ENCODE data around the gene HMX2. TPM values are rescaled to one million over a fixed set of nuclear protein-coding genes. Genes with fewer than 3 reads are reported as not detected.
A peak's percentile ranks its signal among the peaks of the same experiment; 100 is the strongest.
"Not testable (repeated sequence)": the region's sequence is repeated elsewhere in the genome, so short reads cannot be mapped to it uniquely, and the experiment has no call there.

HMX2 gene
- total RNA-seq, 1 experiment from 2014 or later: 0.46 TPM

GRCh38 chr10:123175389-123176387, 27.8 kb downstream of the HMX2 start:
- Histone ChIP-seq H3K9me3 (ENCODE audit: control insufficient read depth, low read depth, low read length) (no peaks in the 10 kb centered on the region), H2AK5ac (ENCODE audit: insufficient read length, low read length) (no peak overlapping the region), H4K91ac (ENCODE audit: insufficient read length, low read depth, low read length) (no peak overlapping the region), H3K18ac (ENCODE audit: insufficient read length, low read depth, low read length) (no peak overlapping the region), H4K5ac (ENCODE audit: insufficient read length, low read depth, low read length) (no peak overlapping the region), H3K79me2 (ENCODE audit: insufficient read depth, low read length) (no peaks in the 10 kb centered on the region), H4K20me1 (ENCODE audit: control insufficient read depth, insufficient read depth, insufficient read length) (no peaks in the 10 kb centered on the region), H3K9ac (ENCODE audit: extremely low read depth, insufficient read length, low read length) (no peak overlapping the region), H2BK20ac (ENCODE audit: low read depth, low read length, poor library complexity, severe bottlenecking) (no peak overlapping the region), H3K56ac (ENCODE audit: insufficient read length, low read depth, low read length) (no peak overlapping the region), H2BK12ac (ENCODE audit: insufficient read length, low read depth, low read length) (no peak overlapping the region), H3K23me2 (ENCODE audit: insufficient read length, low read depth, low read length, poor library complexity, severe bottlenecking) (no peaks in the 10 kb centered on the region), H3K4me1 (ENCODE audit: insufficient read depth, low read length) (no peaks in the 10 kb centered on the region), H2BK5ac (ENCODE audit: insufficient read length, low read length) (no peak overlapping the region), H3T11ph (ENCODE audit: low read length) (no peak overlapping the region), H2BK120ac (ENCODE audit: low read depth, low read length, poor library complexity, severe bottlenecking) (no peak overlapping the region), H2AFZ (ENCODE audit: low read length) (no peak overlapping the region), H3K27me3 (ENCODE audit: insufficient read depth, low read length) (no peaks in the 10 kb centered on the region), H4K8ac (replicated peaks; ENCODE audit: insufficient read length, low read depth, low read length) (no peak overlapping the region), H3K23ac (ENCODE audit: insufficient read length, low read depth, low read length) (no peak overlapping the region), H3K79me1 (ENCODE audit: insufficient read depth, low read depth, low read length, poor library complexity, severe bottlenecking) (peaks cover 7% of the 10 kb centered on the region), H3K4me2 (ENCODE audit: insufficient read depth, insufficient read length, low read length) (no peak overlapping the region), H2BK15ac (ENCODE audit: low read depth, low read length) (no peak overlapping the region), H3K14ac (ENCODE audit: insufficient read depth, low read length) (no peak overlapping the region), H3K4ac (ENCODE audit: low read depth, low read length) (no peak overlapping the region), H3K27ac (ENCODE audit: insufficient read length, low read depth, low read length) (no peak overlapping the region)
- Mint-ChIP-seq H3K9me3 (no peaks in the 10 kb centered on the region; a peak in 1 of 5 replicates), H3K27ac (peak overlapping the region; percentile 26 to 48 (median 45); a peak in 3 of 7 replicates), H3K4me1 (no peaks in the 10 kb centered on the region), H3K36me3 (ENCODE audit: insufficient read depth in 1 of 3, low read depth in 3 of 3) (peaks cover 20 to 41% (median 39%) of the 10 kb centered on the region in 3 experiments), H3K4me3 (no peak overlapping the region), H3K27me3 (ENCODE audit: low read depth) (no peaks in the 10 kb centered on the region)
- no peak for DNase-seq
- TF ChIP-seq, protein P1, sequence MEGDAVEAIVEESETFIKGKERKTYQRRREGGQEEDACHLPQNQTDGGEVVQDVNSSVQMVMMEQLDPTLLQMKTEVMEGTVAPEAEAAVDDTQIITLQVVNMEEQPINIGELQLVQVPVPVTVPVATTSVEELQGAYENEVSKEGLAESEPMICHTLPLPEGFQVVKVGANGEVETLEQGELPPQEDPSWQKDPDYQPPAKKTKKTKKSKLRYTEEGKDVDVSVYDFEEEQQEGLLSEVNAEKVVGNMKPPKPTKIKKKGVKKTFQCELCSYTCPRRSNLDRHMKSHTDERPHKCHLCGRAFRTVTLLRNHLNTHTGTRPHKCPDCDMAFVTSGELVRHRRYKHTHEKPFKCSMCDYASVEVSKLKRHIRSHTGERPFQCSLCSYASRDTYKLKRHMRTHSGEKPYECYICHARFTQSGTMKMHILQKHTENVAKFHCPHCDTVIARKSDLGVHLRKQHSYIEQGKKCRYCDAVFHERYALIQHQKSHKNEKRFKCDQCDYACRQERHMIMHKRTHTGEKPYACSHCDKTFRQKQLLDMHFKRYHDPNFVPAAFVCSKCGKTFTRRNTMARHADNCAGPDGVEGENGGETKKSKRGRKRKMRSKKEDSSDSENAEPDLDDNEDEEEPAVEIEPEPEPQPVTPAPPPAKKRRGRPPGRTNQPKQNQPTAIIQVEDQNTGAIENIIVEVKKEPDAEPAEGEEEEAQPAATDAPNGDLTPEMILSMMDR (conservative IDR thresholded peaks at IDR 0.05): no peak
- WGBS (ENCODE audit: extremely low coverage, insufficient read length, low lambda C conversion rate): no CpG with 5 or more reads among the region's 9 CpGs

DNA sequence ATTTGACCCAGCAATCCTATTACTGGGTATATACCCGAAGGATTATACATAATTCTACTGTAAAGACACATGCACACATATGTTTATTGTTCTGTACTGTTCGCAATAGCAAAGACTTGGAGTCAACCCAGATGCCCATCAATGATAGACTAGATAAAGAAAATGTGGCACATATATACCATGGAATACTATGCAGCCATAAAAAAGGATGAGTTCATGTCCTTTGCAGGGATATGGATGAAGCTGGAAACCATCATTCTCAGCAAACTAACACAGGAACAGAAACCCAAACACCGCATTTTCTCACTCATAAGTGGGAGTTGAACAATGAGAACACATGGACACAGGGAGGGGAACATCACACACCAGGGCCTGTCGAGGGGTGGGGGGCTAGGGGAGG, 30.5 kb downstream of the HMX2 start:
- H2AK5ac ChIP-seq (ENCODE audit: insufficient read length, low read length); H3K27me3 Mint-ChIP-seq (ENCODE audit: low read depth); H3K4me3 Mint-ChIP-seq; H2BK120ac ChIP-seq (ENCODE audit: low read depth, low read length, poor library complexity, severe bottlenecking); H4K5ac ChIP-seq (ENCODE audit: insufficient read length, low read depth, low read length); H2BK20ac ChIP-seq (ENCODE audit: low read depth, low read length, poor library complexity, severe bottlenecking); H3K4me2 ChIP-seq (ENCODE audit: insufficient read depth, insufficient read length, low read length); H3K4me1 Mint-ChIP-seq; H4K91ac ChIP-seq (ENCODE audit: insufficient read length, low read depth, low read length); H3K27ac ChIP-seq (ENCODE audit: insufficient read length, low read depth, low read length); H2BK12ac ChIP-seq (ENCODE audit: insufficient read length, low read depth, low read length); DNase-seq; H3K56ac ChIP-seq (ENCODE audit: insufficient read length, low read depth, low read length); H3K4me1 ChIP-seq (ENCODE audit: insufficient read depth, low read length); H3K9ac ChIP-seq (ENCODE audit: extremely low read depth, insufficient read length, low read length); H2BK15ac ChIP-seq (ENCODE audit: low read depth, low read length); H4K8ac ChIP-seq (replicated peaks; ENCODE audit: insufficient read length, low read depth, low read length); H3K9me3 Mint-ChIP-seq; H3K27me3 ChIP-seq (ENCODE audit: insufficient read depth, low read length); H3K23ac ChIP-seq (ENCODE audit: insufficient read length, low read depth, low read length); H2AFZ ChIP-seq (ENCODE audit: low read length); H3K23me2 ChIP-seq (ENCODE audit: insufficient read length, low read depth, low read length, poor library complexity, severe bottlenecking); H3K79me2 ChIP-seq (ENCODE audit: insufficient read depth, low read length); H3T11ph ChIP-seq (ENCODE audit: low read length); H3K27ac Mint-ChIP-seq; H2BK5ac ChIP-seq (ENCODE audit: insufficient read length, low read length); H3K9me3 ChIP-seq (ENCODE audit: control insufficient read depth, low read depth, low read length); H3K14ac ChIP-seq (ENCODE audit: insufficient read depth, low read length); H3K4ac ChIP-seq (ENCODE audit: low read depth, low read length); H3K18ac ChIP-seq (ENCODE audit: insufficient read length, low read depth, low read length); H4K20me1 ChIP-seq (ENCODE audit: control insufficient read depth, insufficient read depth, insufficient read length); H3K79me1 ChIP-seq (ENCODE audit: insufficient read depth, low read depth, low read length, poor library complexity, severe bottlenecking): not testable (repeated sequence)
- WGBS (ENCODE audit: extremely low coverage, insufficient read length, low lambda C conversion rate): no CpG with 5 or more reads among the region's 4 CpGs
- H3K36me3 Mint-ChIP-seq (ENCODE audit: insufficient read depth in 1 of 3, low read depth in 3 of 3): peaks cover 27 to 43% (median 38%) of the 10 kb centered on the region in 3 experiments
